ENCODE data around the gene USP3. TPM values are rescaled to one million over a fixed set of nuclear protein-coding genes. Genes with fewer than 3 reads are reported as not detected.

USP3 gene
- total and polyA plus RNA-seq, 2 of the 13 experiments (the other 11 are each of a cell fraction or from before 2014, with no cell fraction given): 14.3 to 61.2 TPM

DNA sequence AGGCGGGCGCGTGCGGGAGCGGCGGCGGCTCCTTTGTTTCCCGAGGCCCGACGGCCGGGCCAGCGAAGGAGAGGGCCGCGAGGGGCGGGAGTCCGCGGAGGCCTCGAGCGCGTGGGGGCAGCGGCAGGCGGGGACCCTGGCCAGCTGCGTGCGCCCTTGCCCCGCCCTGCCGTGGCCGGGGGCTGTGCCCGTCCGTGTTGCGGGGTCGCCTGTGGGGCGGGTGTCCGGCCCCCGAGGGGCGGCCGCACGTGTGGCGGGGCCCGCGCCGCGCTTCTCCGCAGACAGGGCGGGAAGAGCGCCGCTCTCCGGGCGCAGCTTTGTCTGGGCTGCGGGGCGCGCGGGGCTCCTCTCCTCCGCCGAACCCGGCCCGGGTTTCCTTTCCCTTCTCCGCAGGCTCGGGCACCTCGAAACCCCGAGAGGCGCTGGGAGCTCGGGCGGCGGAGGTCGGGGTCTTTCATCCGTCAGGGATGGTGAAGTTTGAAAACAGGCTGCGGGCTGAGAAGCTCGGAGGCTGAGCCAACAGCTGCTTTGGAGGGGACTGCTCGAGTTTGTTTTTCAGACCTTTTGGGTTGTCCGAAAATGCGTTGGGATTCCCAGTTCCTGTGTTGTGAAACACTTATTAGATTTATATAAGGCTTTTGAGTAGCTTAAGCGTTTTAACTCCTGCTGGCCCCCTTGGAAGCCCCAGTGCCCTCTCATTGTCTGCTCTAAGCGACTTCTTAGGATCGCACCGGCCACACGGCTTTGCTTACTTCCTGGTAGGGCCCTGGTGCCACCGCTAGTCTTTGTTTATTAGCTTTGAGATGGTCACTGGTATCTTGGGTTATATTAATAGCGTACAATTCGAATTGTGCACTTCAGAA lies 817 bp downstream of the USP3 start (continued):
- TF ChIP-seq TERF1 (CRISPR knock-in tag; IDR thresholded peaks at IDR 0.05): no peak
- TF ChIP-seq ASH2L (IDR thresholded peaks at IDR 0.05; ENCODE audit: insufficient read length, low read depth, low read length): peak; percentile 60
- TF ChIP-seq, protein P1, sequence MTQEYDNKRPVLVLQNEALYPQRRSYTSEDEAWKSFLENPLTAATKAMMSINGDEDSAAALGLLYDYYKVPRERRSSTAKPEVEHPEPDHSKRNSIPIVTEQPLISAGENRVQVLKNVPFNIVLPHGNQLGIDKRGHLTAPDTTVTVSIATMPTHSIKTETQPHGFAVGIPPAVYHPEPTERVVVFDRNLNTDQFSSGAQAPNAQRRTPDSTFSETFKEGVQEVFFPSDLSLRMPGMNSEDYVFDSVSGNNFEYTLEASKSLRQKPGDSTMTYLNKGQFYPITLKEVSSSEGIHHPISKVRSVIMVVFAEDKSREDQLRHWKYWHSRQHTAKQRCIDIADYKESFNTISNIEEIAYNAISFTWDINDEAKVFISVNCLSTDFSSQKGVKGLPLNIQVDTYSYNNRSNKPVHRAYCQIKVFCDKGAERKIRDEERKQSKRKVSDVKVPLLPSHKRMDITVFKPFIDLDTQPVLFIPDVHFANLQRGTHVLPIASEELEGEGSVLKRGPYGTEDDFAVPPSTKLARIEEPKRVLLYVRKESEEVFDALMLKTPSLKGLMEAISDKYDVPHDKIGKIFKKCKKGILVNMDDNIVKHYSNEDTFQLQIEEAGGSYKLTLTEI (CRISPR knock-in tag; conservative IDR thresholded peaks at IDR 0.05): no peak
- no peak for TF ChIP-seq TEAD2 (CRISPR knock-in tag; IDR thresholded peaks at IDR 0.05)
- no peak for TF ChIP-seq MAFK (conservative IDR thresholded peaks at IDR 0.05 in 1 of 2, IDR thresholded peaks at IDR 0.05 in 1 of 2; ENCODE audit: low read length in 2 of 2)
- no peak for TF ChIP-seq RNF219 (CRISPR knock-in tag; IDR thresholded peaks at IDR 0.05)
- no peak for TF ChIP-seq RBM22 (optimal IDR thresholded peaks at IDR 0.05; ENCODE audit: low read length)
- TF ChIP-seq ETS1 (CRISPR knock-in tag; IDR thresholded peaks at IDR 0.05): no peak
- TF ChIP-seq ZNF17 (CRISPR knock-in tag; IDR thresholded peaks at IDR 0.05): no peak
- no peak for TF ChIP-seq ZNF329 (CRISPR knock-in tag; IDR thresholded peaks at IDR 0.05; ENCODE audit: low read depth)
- no peak for TF ChIP-seq MEIS1 (CRISPR knock-in tag; IDR thresholded peaks at IDR 0.05; ENCODE audit: borderline replicate concordance)
- no peak for TF ChIP-seq SIN3B (IDR thresholded peaks at IDR 0.05; ENCODE audit: low read length)

Measured in HepG2 (cell line).